Stomach smooth muscle (tissue), 2 donors: ENCODE data around the gene SHQ1.
"Not testable (repeated sequence)": the region's sequence is repeated elsewhere in the genome, so short reads cannot be mapped to it uniquely, and the experiment has no call there.

Experiments
- H3K27ac ChIP-seq: one replicate; pipeline ENCODE4 v1.7.0; 2013; ENCODE audit warnings: mild to moderate bottlenecking, low read length, inconsistent platforms
- H3K27me3 ChIP-seq, 2 donors: one replicate each; pipeline ENCODE4 v1.7.0; 2013; ENCODE audit warnings: low read length in 2 of 2; ENCODE audit not compliant: insufficient read depth in 2 of 2, control insufficient read depth in 1 of 2
- H3K36me3 ChIP-seq, 2 donors: one replicate each; pipeline ENCODE4 v1.7.0; 2013; ENCODE audit warnings: low read length in 2 of 2; ENCODE audit not compliant: control insufficient read depth in 2 of 2, insufficient read depth in 2 of 2
- H3K4me1 ChIP-seq: one replicate; pipeline ENCODE4 v1.7.0; 2013; ENCODE audit warnings: low read length; ENCODE audit not compliant: control insufficient read depth, insufficient read depth
- H3K4me3 ChIP-seq, 2 donors: one replicate each; pipeline ENCODE4 v1.7.0; 2013; ENCODE audit warnings: low read length in 2 of 2
- H3K9ac ChIP-seq, 2 donors: one replicate each; pipeline ENCODE4 v1.7.0; 2013; ENCODE audit warnings: low read length in 2 of 2, mild to moderate bottlenecking in 1 of 2
- H3K9me3 ChIP-seq, 2 donors: one replicate each; pipeline ENCODE4 v1.7.0; 2013; ENCODE audit warnings: low read length in 2 of 2; ENCODE audit not compliant: control insufficient read depth in 2 of 2
- donor health status: healthy.
- donor health status: Pancreatic carcinoma.

SHQ1 gene

DNA sequence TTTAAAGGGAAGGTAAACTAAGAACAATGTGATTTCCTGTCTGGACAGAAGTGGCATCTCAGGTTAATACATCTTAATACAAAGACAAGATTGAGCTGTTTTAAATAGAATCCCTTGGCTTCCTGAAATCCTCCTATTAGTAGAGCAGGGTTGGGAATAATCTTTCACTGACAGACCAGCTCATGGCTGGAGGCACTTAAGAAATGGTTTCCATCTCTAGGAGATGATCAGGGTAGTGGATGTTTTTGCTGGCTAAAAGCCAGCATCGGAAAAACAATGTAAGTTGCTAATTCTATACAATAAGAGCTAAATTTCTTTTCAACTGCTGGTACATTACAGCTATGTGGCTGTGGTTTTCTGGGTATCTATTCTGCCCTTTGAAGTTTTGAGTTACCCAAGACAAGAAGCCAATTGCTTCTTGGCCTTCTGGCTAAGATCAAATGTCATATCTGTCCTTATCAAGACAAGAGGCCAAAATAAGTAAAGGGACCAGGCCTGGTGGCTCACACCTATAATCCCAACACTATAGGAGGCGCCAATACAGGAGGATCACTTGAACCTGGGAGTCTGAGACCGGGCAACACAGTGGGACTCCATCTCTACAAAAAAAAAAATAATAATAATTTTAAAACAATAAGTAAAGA, 49.6 kb downstream of the SHQ1 start:
- H3K9ac ChIP-seq, result no peak overlapping the region

DNA sequence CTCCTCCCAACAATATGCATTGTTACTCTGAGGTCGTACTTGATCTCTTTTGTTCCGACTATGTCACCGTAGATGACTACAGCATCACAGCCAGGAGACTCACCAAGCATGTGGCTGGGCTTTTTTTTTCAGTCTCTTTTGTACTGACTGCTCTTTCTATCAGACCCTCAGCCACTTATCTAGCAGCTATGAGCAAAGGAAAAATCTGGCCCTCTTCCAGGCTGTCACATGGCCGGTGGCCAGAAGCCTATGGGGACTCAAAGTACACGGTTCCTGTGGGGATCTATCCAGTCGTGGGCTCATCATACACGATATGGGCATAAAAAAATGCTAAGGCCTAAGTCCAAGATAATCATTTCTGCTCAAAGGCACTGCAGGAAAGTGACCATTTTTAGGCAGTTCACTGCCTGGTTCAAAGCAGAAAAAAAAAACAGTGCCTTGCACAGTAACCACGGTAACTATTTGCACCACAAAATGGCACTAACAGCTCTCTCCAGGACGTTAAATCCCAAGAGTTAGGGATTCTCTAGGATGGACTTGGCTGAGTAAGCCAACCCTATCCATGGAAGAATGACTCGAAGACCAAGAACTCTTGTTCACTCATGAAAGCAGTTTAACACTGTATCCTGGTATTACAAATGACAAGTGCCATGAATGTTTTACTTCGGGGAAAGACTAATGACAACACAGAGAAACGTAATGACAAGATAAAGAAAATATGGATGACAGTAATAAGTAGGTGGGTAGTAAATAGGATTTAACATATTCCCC, 50.3 kb downstream of the SHQ1 start:
- no peak overlapping the region for H3K9ac ChIP-seq
- H3K9me3 ChIP-seq, result no peaks in the 10 kb centered on the region
- H3K27me3 ChIP-seq, result no peaks in the 10 kb centered on the region
- no peak overlapping the region for H3K4me3 ChIP-seq
- H3K36me3 ChIP-seq, result no peaks in the 10 kb centered on the region
- no peaks in the 10 kb centered on the region for H3K4me1 ChIP-seq
- no peak overlapping the region for H3K27ac ChIP-seq

More for the DNA sequence above, 49.6 kb downstream of the SHQ1 start:
- no peak overlapping the region for H3K4me3 ChIP-seq
- H3K27me3 ChIP-seq, result no peaks in the 10 kb centered on the region
- no peaks in the 10 kb centered on the region for H3K9me3 ChIP-seq
- H3K27ac ChIP-seq, result no peak overlapping the region
- H3K36me3 ChIP-seq, result no peaks in the 10 kb centered on the region
- H3K4me1 ChIP-seq, result no peaks in the 10 kb centered on the region

DNA sequence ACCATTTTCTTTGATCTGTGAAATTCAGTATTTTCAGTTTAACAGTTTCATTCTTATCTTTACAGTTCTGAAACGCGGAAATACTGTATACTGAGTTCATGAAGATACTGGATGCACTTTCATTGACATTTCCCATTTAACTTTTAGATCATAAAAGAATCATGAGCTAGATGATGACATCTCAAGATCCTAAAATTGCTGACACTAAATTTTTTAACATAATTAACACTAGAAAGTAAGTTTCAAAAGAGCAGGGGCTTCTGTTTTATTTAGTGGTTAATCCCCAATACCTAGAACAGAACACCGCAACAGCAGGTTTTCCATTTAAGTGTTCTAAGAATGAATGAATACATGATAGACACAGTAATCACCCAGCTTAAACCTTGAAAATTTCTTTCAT, 54.2 kb downstream of the SHQ1 start:
- Histone ChIP-seq H3K9me3 (no peaks in the 10 kb centered on the region), H3K4me1 (no peaks in the 10 kb centered on the region), H3K27me3 (no peaks in the 10 kb centered on the region), H3K36me3 (peaks cover 0 to 3% of the 10 kb centered on the region in 2 donors), H3K27ac (no peak overlapping the region), H3K4me3 (no peak overlapping the region), H3K9ac (no peak overlapping the region)

DNA sequence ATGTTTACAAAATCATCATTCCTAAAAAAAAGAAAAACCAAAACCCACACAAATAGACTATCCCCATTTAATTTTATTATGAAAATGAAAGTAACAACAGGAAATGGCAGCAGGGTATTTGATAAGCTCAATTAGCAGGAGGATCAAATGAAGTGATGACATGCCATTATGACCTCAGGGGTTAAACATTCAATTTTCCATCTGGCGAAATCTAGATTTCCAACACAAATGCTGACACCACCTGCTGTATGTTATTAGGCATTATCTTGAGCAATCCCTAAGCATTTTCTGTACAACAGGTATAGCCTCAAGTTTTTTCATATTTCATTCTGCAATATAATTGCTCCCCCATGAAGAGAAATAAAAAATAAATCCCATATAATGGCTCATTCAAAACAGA, 57.1 kb downstream of the SHQ1 start:
- Histone ChIP-seq H3K9ac (no peak overlapping the region), H3K27me3 (no peaks in the 10 kb centered on the region), H3K4me1 (no peaks in the 10 kb centered on the region), H3K27ac (no peak overlapping the region), H3K9me3 (no peaks in the 10 kb centered on the region), H3K4me3 (no peak overlapping the region), H3K36me3 (peaks cover 0 to 3% of the 10 kb centered on the region in 2 donors)

DNA sequence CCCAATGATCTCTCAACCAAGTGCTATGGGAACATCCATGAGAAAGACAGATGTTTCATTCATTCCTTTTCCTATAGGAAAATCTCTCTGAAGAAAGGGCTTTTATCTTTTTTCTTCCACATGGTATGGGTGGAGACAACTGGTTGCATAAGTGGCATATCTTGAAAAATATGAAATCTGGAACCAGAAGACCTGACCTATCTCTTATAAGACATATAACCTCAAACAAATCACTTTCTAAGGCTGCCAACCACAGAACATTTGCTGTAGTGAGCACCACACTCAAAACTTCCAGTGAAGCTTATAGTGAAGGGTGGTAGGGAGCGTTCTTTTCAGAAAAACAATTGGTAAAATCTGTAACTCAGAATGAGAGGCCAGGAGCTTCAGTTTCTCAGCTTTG, 58.5 kb downstream of the SHQ1 start:
- Histone ChIP-seq H3K4me3 (no peak overlapping the region), H3K9ac (no peak overlapping the region), H3K27me3 (no peaks in the 10 kb centered on the region), H3K36me3 (peaks cover 3 to 5% of the 10 kb centered on the region in 2 donors), H3K27ac (no peak overlapping the region), H3K4me1 (no peaks in the 10 kb centered on the region), H3K9me3 (no peaks in the 10 kb centered on the region)

DNA sequence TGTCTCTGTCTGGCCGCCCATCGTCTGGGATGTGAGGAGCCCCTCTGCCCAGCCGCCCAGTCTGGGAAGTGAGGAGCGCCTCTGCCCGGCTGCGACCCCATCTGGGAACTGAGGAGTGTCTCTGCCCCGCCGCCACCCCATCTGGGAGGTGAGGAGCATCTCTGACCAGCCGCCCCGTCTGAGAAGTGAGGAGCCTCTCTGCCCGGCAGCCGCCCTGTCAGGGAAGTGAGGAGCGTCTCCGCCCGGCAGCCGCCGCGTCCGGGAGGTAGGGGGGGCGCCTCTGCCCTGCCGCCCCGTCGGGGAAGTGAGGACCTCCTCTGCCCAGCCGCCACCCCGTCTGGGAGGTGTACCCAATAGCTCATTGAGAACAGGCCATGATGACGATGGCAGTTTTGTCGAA, 60.0 kb downstream of the SHQ1 start:
- not testable (repeated sequence) for H3K9ac ChIP-seq, H3K9me3 ChIP-seq, H3K4me3 ChIP-seq, H3K27ac ChIP-seq, H3K36me3 ChIP-seq, H3K27me3 ChIP-seq, H3K4me1 ChIP-seq

DNA sequence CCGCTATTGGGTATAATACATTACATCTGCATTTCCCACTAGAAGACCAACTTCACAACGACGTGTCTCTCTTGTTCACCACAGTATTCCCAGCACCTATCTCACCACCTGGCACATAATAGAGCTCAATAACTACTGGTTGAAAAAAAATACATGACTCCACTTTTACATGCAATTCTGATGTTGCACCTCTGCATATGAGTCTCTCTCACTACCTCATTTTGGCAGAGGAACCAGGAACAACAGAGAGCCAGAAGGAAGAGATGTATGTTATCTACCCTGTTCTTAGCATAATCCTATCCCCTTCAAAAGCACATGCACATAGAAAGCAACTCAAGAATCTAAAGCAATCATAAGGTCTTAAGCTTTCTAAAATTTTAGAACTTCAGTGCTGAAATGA, 61.6 kb downstream of the SHQ1 start:
- no peak overlapping the region for H3K9ac ChIP-seq
- no peak overlapping the region for H3K4me3 ChIP-seq
- H3K36me3 ChIP-seq, result peaks cover 3% of the 10 kb centered on the region in 2 donors
- H3K27ac ChIP-seq, result no peak overlapping the region
- H3K27me3 ChIP-seq, result no peaks in the 10 kb centered on the region
- H3K4me1 ChIP-seq, result no peaks in the 10 kb centered on the region
- H3K9me3 ChIP-seq, result no peaks in the 10 kb centered on the region

DNA sequence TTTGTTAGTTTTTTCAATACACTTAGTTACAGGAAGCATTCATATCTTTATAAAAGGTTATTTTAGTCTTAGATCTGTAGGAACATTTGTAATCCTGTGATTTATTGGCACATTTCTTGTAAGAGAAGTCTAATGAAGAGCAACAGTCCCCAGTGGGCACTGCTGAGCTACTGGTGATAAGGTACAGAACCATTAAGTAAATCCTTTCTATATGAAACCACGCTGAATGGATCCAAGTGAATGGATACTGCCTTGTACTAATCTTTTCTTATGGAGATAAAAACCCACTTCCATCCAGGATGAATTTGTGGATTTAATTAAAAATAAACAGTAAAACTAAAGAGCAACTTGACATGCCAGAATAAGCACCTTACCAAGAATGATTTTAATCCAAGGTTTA, 64.0 kb downstream of the SHQ1 start:
- no peak overlapping the region for H3K4me3 ChIP-seq
- no peak overlapping the region for H3K27ac ChIP-seq
- no peaks in the 10 kb centered on the region for H3K4me1 ChIP-seq
- no peaks in the 10 kb centered on the region for H3K9me3 ChIP-seq
- no peak overlapping the region for H3K9ac ChIP-seq
- no peaks in the 10 kb centered on the region for H3K27me3 ChIP-seq
- peaks cover 3% of the 10 kb centered on the region in 2 donors for H3K36me3 ChIP-seq

DNA sequence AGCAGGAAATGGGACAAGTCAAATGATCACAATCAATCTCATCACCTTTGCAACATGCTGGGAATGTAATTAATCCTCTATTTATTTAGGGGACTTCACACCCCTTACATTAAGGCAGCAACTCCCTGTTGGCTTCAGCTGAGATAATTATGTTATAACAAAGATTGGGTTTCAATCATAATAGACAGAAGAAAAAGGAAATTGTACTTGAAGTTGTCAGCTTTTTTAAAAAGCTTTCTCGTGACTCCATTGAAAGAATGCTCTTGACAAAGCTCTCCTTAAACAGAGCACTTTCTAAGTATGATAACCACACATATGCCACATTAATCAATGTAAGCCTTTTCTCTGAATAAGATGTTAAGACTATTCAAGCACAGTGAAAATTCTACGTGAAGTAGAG, 65.7 kb downstream of the SHQ1 start:
- Histone ChIP-seq H3K4me1 (no peaks in the 10 kb centered on the region), H3K9ac (no peak overlapping the region), H3K36me3 (peaks cover 3% of the 10 kb centered on the region in 2 donors), H3K4me3 (no peak overlapping the region), H3K27ac (no peak overlapping the region), H3K27me3 (no peaks in the 10 kb centered on the region), H3K9me3 (no peaks in the 10 kb centered on the region)

DNA sequence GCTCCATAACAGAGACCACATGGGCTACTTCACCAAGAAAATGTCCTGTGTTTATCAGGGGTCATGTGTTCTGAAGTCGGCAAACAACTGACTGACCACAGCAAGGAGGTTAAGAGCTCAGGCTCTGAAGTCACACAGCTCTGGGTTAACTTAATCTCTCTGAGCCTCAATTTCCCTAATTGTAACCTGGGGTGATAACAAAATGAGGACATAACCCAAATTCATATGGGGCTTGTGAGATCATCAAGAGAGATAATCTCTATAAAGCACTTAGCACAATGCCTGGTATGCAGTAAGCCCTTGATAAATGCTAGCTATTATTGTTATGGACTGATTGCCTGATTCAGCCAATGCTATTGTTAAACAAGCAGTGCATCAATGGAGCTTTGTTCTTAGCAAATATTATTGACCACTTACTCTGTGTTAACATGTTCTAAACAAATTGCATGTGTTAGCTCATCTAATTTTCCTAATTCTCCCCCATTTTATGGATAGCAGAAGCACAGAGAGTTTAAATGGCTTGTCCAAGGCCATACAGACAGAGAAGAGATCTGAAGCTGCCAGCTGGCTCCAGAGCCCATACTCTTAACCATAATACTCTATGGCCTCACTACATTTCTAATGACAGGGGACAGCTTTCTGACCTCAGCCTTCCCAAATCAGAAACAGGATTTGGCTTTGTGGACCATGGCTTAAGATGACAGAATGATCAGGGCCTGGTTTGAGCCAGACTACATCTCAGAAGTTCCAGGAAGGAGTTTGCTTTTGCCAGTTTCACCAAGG, 78.3 kb downstream of the SHQ1 start:
- Histone ChIP-seq H3K36me3 (no peaks in the 10 kb centered on the region), H3K9me3 (no peaks in the 10 kb centered on the region), H3K27ac (no peak overlapping the region), H3K4me1 (no peaks in the 10 kb centered on the region), H3K27me3 (no peaks in the 10 kb centered on the region), H3K9ac (no peak overlapping the region), H3K4me3 (no peak overlapping the region)
